Stimulated activated CD4-positive, alpha-beta T cell treated with anti-CD3 and anti-CD28 coated beads, Interleukin-12 subunit alpha, Interleukin-12 subunit beta, amount 100 ng/mL, for 4 hours (primary cell): ENCODE measurements around the gene EXD2.
"Not testable (repeated sequence)": the region's sequence is repeated elsewhere in the genome, so short reads cannot be mapped to it uniquely, and the experiment has no call there.

Experiments used
- DNase-seq: peaks from one replicate; pipeline ENCODE4 v3.0.0-alpha.2; 2020

Gene EXD2

GRCh38 chr14:69284170-69284569 lies 92.9 kb downstream of the EXD2 start:
- DNase-seq, result no peak

- no peak for DNase-seq
These were observed 94.5 kb downstream of the EXD2 start for GRCh38 chr14:69285661-69286255.

GRCh38 chr14:69287098-69288010 lies 96.1 kb downstream of the EXD2 start:
- DNase-seq, result no peak

- DNase-seq, result no peak
These were observed 96.9 kb downstream of the EXD2 start for GRCh38 chr14:69288011-69288771.

GRCh38 chr14:69288956-69289705 lies 97.8 kb downstream of the EXD2 start:
- DNase-seq, result no peak

- no peak for DNase-seq
These were observed 98.7 kb downstream of the EXD2 start for GRCh38 chr14:69289811-69290520.

GRCh38 chr14:69290881-69291280 lies 99.6 kb downstream of the EXD2 start:
- not testable (repeated sequence) for DNase-seq

GRCh38 chr14:69291396-69291795 lies 100.1 kb downstream of the EXD2 start:
- DNase-seq, result no peak

- no peak for DNase-seq
These were observed 100.7 kb downstream of the EXD2 start for GRCh38 chr14:69291891-69292561.
